GM11168 (cell line): ENCODE measurements around the gene LAMA5.

Source experiments
- in situ Hi-C: fragments of 300-500 bp; cut with MboI; formaldehyde crosslinking; loops from one replicate; pipeline ENCODE4 v1.12.0; 2022; ENCODE audit warnings: low sequenced_read_pairs; ENCODE audit not compliant: unreplicated experiment

Gene LAMA5

DNA sequence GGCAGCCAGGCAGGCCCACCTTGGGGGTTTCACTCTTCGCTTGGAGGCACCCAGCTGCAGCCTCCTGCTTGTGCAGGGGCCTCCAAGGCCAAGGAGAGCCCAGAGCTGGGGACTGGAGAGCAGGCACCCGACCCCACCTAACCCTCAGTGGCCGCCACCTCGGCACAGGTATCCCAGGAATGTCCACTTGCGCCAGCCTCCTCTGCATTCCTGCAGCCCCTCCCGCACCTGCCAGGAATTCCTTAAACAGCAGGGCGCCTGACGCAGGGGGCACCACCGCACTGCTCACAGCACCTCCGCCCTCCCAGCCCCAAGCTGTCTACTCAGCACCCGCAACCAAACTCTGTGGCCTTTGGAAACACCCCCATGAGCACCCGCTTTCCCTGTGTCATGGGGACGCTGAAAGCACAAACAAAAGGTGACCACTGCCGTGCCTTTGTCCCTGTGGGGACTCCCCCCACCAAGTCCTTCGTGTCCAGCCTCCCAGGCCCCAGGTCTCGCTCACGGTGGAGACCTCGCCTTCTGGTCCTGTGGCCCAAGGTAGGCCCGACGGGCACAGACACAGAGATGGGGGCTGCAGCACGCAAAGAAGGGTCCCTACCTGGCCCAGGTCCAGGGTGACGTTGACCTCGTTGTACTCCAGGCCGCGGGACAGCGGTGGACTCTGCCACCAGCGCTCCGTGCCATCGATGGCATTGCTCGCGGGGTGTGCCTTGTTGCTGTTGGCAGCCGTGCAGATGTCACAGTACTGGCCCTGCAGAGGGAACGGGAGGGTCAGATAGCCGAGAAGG lies 5.1 kb downstream of the LAMA5 start:
- in situ Hi-C loops, result no loop called here

GRCh38 chr20:62360854-62361798 lies 6.0 kb downstream of the LAMA5 start:
- in situ Hi-C loops, result no loop called here

- in situ Hi-C loops, result no loop called here
Observed at GRCh38 chr20:62359491-62360121, 7.5 kb downstream of the LAMA5 start.

- in situ Hi-C loops, result no loop called here
Observed at GRCh38 chr20:62359043-62359490, 8.0 kb downstream of the LAMA5 start.

DNA sequence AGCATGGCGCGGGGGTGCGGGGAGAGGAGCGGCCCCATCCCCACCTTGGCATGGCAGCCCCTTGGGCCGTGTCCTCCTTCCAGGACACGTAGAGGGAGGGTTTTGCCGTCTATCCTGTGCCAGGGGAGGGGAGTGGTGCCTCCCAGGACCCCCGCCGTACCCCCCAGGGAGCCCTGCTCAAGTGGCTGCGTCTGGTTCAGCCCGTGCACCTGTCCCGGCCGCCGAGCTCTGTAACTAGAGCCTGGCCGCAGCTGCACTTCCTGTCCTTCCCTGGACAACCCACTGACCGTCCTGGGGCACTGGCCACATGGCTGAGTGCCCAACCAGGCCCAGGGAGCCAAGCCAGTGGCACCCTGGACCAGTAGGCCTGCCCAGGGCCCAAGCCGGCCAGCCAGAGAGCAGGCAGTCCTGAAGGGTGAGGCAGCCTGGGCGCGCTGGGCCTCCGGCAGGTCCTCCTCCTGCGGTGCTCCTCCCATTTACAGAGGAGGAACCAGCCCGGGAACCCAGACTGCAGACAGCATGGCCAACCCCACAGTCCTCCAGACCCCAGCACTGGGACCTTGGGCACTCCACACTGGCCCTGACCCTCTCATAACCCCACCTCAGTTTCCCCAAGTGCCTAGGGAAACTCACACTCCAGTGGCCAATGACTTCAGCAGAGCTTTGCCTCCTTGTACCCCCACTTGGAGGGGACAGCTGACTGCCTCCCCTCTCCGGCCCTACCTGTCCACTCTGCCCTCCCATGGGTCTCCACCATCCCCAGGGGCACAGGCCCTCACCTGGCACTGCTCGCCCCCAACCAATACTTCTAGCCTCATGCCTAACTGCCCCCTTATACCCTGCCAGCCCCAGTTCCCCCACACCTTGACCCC lies 8.7 kb downstream of the LAMA5 start:
- in situ Hi-C loops, result no loop called here

DNA sequence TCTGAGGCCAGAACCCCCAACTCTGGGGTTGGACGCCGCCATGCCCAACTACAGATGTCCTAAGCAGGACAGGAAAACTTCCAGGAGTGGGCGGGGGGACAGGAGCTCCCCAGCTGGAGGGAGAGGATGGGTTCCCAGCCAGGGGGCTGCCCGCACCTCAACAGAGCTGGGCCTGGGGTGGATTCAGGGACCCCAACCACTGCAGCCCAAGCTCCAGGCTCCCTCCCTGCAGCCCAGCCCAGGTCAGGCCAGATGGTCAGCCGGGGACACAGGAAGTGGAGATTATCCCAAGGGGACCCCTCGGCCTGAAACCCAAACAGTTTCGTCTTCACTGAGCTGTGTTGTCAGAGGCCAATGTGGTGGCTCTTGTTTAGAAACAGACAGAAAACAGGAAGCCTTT lies 9.4 kb downstream of the LAMA5 start:
- in situ Hi-C loops, result no loop called here

DNA sequence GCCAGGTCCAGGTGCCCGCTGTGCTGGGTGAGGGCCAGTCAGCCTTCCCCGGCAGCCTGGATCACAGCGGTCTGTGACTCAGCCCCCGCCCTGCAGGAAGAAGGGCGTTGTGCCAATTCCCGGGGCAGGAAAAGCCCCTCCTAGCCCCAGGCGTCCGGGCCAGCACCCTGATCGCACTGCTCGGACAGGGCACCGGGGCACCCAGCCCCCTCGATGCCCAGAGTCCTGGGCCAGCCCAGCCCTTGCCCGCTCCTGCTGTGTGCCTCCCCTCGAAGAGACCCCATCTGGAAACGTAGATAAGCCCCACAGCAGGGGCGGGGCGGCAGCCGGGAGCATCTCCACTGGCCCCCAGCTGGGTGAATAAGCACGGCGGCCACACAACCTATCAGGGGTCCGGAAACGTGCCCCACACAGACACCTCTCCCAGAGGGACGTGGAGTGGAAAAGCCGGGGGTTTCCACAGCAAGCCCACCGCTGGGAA lies 9.9 kb downstream of the LAMA5 start:
- in situ Hi-C loops, result no loop called here

- in situ Hi-C loops, result no loop called here
Observed at GRCh38 chr20:62356589-62357186, 10.4 kb downstream of the LAMA5 start.

DNA sequence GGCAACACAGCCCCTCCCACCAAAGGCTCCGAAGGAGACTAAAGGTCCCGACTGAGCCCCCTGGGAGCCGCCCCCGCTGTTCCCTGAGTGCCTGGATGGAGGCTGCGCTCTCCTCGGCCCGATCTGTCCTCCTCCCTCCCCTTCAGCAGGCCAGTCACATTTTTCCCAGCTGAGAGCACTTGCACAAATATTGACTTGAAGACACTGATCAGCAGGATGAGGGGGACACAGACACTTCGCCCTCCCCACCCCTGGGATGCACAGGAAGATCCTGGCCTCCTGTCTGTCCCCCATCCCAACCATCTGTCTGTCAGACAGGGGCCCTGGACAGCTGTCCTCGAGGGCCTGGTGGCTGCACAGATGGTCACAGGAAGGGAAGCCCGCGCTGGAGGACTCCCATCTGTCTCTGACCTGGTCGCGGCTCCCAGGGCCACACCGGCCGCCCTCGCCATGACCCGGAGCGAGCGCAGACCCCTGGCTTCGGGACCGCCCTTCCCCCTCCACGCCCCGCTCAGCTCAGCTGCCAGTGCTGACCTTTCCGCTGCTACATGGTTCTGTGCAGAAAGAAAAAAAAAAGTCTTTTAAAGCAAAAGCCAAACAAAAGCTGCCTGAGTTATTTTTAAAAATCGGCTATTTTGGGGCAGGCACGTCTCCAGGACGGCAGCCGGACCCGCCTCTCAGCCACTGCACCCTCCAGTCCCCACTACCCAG lies 11.1 kb downstream of the LAMA5 start:
- in situ Hi-C loops, result no loop called here

GRCh38 chr20:62355516-62355877 lies 11.6 kb downstream of the LAMA5 start:
- in situ Hi-C loops, result no loop called here

- in situ Hi-C loops, result no loop called here
Observed at GRCh38 chr20:62354811-62355341, 12.2 kb downstream of the LAMA5 start.

GRCh38 chr20:62354031-62354808 lies 12.9 kb downstream of the LAMA5 start:
- in situ Hi-C loops, result no loop called here

DNA sequence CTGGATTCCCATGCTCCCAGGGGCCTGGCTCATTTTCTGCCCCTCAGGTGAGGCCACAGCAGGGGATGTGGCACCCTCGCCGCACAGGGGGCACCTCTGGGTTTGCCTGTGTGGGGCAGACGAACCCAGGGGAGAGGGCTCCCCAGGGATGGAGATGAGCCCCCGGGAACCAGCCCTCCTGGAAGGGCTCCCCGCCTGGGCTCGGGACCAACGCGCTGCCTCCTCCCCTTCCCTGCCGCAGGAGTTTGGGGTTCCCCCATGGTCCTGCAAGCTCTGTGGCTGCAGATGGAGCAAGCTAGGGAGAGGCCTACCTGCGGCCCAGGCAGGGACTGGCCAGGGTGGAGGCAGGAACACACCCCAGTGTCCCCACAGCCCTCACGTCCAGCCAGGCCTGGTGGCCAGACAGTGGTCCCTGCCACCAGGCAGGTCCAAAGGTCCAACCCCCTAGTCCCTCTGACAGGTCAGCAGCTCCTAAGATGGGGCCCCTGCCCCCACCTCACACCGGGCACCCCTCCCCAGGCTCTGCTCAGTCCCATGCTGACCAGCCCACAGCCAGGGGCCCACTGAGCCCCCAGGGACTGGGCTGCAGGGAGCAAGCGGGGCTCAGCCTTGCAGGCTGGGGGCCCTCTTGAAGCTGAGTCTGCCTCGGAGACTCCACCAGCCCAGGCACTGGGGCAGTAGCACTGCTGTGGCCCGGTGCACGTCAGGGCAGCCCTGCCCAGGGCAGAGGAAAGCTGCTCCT lies 13.7 kb downstream of the LAMA5 start:
- in situ Hi-C loops, result no loop called here

DNA sequence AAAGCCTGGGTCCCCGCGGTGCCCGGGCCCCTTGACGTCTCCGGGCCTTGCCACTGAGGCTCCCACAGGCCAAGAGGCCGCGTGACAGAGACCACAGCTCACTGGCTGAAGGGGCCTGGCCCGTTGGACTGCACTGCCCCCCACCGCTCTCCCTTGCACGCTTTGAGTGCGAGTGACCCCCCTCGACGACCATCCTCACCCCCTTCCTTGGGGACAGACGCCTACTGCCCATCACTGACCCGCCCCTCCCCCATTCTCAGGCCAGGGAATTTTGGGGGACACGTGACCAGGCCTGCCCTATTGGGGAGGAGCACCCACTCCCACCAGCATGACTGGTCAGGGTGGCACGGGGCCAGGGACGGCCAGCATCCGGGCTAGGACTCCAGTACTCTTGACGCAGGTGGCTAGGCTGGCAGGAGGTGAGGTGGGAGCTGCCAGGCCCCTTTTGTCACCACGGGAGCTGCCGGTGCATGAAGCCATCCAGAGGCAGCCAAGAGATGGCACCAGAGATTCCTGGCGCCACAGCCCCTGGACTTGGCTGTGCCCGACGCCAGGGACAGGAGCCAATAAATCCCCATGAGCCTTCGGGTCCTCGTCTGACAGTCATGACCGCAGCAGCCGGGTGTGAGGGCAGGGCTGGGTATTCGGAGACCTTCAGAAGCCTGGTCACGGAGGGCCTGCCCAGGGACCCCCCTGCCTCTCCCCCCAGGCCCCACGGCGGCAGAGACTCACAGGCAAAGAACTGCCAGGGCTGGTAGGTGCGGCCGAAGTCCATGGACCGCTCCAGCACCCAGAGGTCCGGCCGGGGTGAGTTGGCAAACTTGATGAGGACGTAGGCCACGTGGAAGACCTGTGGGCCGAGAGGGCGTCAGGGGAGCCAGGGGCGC lies 14.5 kb downstream of the LAMA5 start:
- in situ Hi-C loops, result no loop called here

DNA sequence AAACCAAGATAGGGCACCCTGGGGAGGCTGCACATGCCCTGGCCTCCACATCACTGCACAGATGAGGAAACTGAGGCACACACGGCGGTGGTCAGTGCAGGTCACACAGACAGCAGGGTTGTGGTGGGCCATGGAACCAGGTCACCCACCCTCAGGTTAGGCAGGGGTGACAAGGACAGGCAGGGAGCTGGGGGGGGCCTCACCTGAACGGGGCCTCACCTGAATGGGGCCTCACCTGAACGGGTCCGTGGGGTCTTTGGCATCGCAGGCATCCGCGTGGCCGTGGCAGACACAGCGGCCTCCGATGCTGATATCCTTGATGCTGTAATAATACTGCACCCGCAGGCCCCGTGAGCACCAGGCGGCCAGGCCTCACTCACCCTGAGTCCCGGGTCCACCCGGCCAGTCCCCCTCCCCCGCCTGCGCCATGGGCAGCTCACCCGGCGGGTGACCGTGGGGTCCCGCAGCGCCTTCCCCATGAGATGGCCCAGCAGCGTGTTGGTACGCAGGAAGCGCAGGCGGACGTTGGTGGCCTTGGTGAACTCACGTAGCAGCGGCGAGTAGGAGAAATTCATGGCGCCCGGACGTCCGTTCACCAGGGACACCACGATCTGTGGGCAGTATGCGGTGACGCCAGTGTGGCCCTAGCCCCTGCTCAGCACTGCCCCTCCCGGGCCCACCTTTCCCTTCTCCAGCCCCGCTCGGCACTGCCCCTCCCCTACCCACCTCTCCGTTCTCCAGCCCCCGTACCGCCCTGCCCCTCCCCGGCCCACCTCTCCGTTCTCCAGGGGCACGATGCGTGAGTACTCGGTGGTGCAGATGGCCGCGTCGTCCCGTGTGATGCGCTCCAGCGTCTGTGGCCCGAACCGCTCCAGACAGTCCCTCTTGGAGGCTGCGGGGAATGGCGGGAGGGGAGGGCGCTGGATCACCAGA lies 15.4 kb downstream of the LAMA5 start:
- in situ Hi-C loops, result no loop called here
